CD4-positive, alpha-beta T cell treated with Interleukin-21 for 1 hour (primary cell): ENCODE measurements around the gene ZNF528.
A peak's percentile ranks its signal among the peaks of the same experiment; 100 is the strongest.

Experiments used
- DNase-seq: peaks from one replicate; pipeline ENCODE4 v3.0.0-alpha.2; 2020

The ZNF528 gene

DNA sequence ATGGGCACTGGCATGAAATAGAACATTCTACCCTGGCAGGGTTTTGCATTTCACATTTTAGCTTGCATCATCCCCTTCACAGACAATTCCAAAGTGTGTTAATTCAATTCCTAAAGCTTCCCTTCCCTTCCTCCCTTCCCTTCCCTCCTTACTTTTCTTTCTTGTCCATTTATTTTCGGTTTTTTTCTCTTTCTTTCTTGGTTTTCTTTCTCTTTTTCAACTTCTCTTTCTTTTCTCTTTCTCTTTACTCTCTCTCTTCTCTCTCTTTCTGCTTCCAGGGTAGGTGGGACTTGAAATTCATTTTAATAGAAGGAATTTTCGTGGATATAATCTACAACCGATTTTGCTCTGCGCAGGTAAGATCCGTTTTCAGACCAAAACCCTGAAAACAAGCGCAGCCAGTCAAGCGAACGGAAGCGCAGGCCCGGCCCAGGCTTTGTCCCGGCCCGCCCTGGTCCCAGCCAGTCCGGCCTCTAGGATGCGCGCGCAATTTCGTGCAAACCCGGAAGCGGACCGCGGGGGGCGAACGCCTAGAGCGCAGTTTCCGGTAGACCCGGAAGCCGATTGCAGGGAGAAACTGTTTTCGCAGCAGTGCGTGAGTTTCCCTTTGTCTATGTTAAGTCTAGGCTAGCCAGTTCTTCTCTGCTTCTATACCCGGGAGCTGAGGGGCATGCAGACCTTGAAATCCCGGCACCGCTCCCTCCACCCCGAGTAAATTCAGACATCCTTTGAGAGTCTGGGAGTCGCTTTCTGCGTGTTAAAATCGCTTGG is at the start of gene ZNF528:
Gene ZNF528 (plus strand): TSS at position 540 of the 771 bp plus-strand sequence. CDS start 4,165 bp downstream, outside the sequence.
- DNase-seq: peak; percentile 93

DNA sequence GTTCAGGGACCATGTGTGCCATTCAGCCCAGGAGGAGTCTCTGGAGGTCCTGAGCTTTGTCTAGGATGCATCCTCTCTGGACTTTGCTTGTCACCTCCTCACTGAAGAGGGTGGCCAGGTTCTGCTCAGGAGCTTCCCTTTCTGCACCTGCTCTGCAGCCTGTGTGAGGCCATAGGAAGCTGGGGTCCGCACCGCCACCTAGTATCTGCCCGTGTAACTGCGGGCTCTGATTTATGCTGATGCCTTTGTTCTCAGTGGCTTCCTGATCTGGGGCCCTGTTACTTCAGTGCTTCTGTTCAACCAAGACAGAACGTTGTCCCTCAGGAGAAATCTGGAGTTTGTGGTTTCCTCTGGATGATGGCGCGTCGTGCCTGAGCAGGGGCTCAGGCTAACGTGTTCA is 46.1 kb upstream of the ZNF528 start:
- DNase-seq: no peak

DNA sequence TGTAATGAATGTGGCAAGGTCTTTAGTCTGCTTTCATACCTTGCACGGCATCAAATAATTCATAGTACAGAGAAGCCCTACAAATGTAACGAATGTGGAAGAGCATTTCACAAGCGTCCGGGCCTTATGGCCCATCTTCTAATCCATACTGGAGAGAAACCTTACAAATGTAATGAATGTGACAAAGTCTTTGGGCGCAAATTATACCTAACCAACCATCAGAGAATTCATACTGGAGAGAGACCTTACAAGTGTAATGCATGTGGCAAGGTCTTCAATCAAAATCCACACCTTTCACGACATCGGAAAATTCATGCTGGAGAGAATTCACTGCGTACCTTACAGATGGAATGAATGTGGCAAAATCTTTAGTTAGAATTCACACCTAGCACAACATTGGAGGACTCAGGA is 31.2 kb upstream of the ZNF528 start:
- no peak for DNase-seq

DNA sequence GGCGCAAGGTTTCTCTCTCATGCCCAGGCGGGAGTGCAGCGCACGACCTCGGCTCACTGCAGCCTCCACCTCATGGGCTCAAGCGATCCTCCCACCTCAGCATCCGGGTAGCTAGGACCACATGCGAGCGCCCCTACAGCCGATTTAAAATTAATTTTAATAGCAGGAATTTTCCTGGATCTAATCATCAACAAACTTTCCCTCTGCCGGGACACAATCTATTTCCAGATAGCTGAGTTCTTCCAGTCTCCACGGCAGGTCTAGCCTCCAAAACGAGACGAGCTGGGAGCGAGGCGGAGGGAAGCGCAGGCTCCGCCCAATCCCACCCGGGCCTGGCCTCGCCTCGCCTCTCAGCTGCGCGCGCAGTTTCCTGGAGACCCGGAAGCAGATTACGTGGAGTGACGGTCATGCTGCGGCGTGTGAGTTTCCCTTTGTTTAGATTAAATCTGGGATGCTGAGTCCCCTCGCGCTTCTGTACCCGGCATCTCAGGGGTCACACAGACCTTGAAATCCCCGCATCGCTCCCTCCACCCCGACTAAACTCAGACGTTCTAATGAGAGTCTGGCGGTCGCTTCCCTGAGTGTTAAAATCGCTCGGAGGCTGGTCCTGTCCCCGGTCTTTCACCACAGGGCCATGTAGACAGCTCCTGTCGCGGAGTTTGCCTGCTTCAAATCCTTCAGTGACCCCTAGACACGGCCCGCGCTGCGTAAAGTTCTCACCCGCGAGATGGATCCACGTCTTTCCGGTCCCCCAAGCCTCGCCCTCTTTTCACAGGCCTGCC is 27.9 kb upstream of the ZNF528 start, which contains the start of gene ZNF880:
Gene ZNF880 (plus strand): TSS at position 365 of the 782 bp plus-strand sequence. CDS start 43 bp downstream, at position 408.
- DNase-seq: peak; percentile 92

DNA sequence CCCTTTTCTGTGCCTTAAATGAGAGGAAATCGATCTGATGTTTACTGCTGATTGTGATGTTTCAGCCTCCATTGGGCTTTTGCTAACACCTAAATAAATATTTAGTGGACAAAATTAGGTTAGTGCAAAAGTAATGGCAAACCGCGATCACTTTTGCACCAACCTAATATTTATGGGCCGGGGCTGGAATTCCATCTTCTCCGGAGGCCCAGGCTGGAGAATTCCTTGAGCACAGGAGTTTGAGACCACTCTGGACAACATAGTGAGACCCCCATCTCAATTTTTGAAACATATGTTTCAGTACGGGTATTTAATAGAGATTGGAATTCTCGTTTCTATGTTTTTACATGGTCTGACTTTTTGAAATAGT is 27.3 kb upstream of the ZNF528 start:
- DNase-seq: no peak

DNA sequence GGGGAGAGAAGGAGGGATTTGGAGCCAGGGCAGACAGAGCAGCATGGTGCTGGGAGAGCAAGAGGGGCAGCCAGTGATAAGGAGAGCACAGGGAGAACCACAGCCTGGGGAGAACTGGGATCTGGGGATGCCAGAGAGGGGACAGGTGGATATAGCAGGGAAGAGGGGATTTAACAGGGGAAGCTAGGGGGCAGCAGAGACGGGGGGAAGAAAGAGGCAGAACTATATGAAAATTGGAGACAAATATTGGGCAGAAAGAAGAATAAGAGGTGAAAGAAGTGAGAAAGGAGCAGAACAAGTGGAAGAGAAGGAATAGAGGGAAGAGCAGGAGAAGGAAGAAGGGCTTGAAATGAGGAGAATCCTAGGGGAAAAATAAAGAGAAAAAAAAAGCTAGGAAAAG is 6.5 kb upstream of the ZNF528 start:
- DNase-seq: no peak

DNA sequence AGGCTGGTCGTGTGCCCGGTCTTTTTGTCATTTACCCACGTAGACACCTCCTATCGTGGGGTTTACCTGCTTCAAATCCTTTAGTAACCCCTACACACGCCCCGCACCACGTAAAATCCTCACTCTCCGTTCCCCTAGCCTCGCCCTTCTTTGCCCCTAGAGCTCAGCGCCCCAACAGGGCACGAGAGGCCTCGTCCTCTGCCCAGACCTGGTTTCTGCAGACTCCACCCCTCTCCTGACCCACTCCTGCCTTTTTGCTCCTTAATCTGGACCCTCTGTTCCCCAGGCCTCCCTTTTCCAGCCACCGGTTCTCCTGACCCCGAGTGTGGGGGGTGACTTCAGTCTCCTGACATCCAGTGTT is 412 bp downstream of the ZNF528 start:
- DNase-seq: no peak

DNA sequence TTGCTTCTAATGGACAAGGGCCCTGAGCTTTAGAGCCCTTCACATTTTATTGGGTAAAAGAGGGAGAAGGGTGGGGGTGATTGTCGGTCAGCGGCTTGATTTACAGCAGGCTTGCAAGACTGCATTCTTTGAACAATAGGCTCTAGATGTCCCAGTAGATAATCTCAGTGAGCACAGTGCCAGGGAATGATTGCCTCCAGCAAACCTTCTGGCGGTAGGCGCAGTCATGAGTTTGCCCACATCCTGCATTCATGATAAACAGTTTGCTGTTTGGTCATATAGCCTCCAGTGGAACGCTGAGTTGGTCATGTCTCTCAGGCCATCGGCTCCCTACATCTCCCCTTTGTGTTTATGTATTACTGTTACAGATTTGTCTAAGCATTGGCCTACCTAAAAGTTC is 12.6 kb downstream of the ZNF528 start:
- DNase-seq: no peak

DNA sequence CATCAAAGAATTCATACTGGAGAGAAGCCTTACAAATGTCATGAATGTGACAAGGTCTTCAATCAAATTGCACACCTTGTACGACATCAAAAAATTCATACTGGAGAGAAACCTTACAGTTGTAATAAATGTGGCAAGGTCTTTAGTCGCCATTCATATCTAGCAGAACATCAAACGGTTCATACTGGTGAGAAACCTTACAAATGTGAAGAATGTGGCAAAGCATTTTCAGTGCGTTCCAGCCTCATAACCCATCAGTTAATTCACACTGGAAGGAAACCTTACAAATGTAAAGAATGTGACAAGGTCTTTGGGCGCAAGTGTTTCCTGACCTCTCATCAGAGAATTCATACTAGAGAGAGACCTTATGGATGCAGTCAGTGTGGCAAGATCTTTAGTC is 18.1 kb downstream of the ZNF528 start:
- DNase-seq: no peak

DNA sequence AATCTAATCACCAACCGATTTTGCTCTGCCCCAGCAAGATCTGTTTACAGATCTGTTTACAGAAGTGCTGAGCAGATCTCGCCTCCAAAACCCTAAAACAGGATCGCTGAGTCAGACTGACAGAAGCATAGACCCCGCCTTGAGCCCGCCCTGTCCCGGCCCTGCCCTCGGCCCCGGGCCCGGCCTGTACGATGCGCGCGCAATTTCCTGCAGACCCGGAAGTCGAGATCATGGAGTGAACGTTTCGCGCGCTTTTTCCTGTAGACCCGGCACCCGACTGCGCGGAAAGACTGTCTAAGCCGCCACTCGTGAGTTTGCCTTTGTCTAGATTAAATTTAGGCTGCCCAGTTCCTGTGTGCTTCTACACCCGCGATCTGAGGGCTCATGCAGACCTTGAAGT is 31.3 kb downstream of the ZNF528 start, which contains the start of gene ZNF534:
Gene ZNF534 (plus strand): TSS at position 212 of the 400 bp plus-strand sequence. CDS start 2,327 bp downstream, outside the sequence.
- DNase-seq: no peak

DNA sequence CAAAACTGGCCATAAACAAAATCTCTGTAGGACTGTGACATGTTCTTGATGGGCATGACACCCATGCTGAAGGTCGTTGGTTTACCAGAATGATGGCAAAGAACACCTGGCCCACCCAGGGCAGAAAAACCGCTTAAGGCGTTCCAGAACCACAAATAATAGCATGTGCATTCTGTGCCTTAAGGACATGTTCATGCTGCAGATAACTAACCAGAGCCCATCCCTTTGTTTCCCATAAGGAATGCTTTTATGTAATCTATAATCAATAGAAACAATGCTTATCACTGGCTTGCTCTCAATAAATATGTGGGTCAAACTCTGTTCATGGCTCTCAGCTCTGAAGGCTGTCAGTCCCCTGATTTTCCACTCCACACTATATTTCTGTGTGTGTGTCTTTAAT is 44.5 kb downstream of the ZNF528 start:
- DNase-seq: no peak

DNA sequence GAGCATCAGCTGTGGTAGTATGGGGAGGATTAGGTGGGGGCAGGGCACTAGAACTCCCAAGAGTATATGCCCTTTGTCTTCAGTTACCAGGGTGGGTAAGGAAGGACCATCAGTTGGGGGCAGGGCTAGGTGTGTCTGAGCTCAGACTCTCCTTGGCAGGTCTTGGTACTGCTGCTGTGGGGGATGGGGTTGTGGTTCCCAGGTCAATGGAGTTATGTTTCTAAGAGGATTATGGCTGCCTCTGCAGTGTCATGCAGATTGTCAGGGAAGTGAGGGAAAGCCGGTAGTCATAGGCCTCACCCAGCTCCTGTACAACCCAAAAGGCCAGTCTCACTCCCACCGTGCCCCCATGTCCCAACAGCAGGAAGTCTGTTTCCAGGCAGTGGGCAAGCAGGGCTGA is 46.9 kb downstream of the ZNF528 start:
- no peak for DNase-seq

DNA sequence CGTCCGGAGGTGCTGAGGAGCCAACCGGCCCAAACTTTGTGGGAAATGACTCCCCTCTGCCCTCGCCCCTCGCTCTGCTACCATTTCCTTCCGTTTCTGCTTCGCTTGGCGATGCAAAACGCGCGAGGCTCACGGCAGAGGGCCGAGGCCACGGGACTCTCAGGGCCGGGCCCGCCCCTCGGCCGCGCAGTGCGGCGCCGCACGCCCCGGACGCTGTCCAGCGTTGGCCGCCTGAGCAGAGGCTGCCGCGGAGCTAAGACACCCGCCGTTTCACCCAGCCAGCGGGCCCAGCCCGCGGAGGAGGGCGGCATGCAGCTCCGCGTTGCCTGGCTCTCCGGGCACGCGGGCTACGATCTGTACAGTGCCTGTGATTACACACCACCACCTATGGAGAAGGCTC is 53.6 kb downstream of the ZNF528 start:
- no peak for DNase-seq

DNA sequence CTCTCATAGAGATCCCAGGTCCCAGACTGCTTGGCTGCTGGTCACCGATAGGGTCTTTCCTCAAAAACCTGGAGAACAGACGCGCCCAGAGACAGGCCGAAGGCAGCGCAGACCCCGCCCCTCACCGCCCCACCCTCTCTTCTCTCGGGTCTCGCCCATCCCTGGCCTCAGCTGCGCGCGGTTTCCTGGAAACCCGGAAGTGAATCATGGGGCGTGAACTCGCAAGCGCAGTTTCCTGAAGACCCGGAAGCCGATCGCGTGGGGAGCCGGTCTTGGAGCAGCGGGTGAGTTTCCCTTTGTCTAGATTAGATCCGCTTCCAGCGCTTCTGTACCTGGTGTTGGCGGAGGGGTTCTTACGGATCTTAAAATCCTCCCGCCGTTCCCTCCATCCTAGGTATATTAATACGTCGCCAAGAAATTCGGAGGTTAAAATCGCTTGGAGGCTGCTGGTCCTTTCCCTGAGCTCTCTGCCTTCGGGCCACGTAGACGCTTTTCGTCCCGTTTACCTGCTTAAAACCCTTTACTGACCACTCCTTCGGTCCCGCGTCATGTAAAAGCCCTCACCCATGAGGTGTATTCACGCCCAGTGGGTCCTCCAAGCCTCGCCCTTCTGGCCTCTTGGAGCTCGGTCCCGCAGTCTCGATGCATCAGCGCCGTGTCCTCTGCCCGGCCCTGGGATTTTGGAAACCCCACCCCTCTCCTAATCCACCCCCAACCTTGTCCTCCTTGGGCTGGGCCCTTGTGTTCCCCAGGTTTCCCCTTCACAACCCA is 55.9 kb downstream of the ZNF528 start, which contains the start of gene ZNF578:
Gene ZNF578 (plus strand): TSS at position 230 of the 771 bp plus-strand sequence. CDS start 48,293 bp downstream, outside the sequence.
- peak; percentile 71 for DNase-seq

DNA sequence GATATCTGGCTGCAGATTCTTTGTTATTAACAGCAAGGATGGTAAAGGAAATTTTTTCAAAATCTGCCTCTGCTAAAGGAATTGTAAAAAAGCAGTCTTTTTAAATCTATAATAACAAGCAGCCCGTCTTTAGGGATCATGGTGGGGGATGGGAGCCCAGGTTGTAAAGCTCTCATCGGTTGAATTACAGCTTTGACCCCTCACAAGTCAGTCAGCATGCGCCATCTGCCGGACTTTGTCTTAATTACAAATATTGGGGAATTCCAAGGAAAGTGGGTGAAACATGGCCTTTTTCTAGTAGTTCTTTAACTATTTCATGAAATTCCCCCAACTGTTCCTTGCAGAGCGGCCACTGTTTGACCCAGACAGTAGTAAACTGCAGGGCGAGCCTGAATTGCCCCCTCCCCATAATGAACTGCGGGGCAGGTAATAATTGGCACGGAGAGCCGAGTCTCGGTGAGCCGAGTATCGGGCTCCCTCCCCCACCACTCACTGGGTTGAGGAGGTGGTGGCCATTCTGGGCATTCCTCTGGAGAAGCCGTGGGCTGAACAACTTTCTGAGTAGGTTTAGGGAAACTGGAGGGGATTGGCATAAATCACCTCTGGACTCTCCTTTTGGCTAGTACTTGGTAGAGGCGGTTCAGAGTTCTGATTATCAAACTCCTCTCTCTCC is 67.3 kb downstream of the ZNF528 start:
- no peak for DNase-seq
